Epithelial cell of prostate (primary cell): Measurements from ENCODE around the gene RPA1.

ENCODE experiments used
- DNase-seq: peaks from one replicate; pipeline ENCODE4 v3.0.0-alpha.2; 2011; ENCODE audit warnings: low read depth, low spot score
- H3K27ac ChIP-seq: fragments of 450-650 bp; 2 replicates; pipeline ENCODE4 v1.5.1; 2017; ENCODE audit warnings: mild to moderate bottlenecking

Gene RPA1

DNA sequence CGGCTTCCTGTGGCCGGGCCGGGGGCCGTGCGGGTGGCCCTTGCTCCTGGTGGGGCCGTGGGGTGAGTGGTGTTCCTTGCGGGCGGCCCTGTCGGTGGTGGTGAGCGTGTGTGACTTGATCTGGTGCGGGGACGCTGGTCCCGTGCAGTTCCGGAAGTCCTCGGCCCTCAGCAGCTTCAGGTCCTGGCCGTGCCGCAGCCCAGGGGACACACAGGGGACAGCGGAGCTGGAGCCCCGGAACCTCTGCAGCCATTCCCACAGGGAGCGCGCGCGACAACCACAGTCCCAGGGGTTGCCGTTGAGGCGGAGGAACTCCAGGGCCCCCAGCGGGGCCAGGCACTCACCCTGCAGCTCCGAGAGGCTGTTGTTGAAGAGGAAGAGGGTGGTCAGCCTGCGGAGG is 107.0 kb downstream of the RPA1 start:
- H3K27ac ChIP-seq, result no peak overlapping the region
- DNase-seq, result no peak

DNA sequence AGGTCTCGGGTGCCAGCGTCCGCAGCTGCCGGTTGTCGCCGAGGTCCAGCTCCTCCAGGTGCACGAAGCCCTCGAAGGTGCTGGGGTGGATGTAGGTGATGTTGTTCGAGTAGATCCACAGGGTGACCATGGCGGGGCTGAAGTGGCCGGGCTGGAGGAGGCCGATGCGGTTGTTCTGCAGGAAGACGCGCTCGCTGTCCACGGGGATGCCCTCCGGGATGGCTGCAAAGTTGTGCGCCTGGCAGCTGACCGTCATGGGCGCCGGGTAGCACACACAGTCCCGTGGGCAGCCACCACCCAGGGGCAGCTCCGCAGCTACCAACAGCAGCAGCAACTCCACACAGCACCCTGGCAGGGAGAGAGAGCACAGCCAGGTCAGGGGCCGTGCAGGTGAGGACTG is 107.7 kb downstream of the RPA1 start:
- no peak overlapping the region for H3K27ac ChIP-seq
- no peak for DNase-seq

DNA sequence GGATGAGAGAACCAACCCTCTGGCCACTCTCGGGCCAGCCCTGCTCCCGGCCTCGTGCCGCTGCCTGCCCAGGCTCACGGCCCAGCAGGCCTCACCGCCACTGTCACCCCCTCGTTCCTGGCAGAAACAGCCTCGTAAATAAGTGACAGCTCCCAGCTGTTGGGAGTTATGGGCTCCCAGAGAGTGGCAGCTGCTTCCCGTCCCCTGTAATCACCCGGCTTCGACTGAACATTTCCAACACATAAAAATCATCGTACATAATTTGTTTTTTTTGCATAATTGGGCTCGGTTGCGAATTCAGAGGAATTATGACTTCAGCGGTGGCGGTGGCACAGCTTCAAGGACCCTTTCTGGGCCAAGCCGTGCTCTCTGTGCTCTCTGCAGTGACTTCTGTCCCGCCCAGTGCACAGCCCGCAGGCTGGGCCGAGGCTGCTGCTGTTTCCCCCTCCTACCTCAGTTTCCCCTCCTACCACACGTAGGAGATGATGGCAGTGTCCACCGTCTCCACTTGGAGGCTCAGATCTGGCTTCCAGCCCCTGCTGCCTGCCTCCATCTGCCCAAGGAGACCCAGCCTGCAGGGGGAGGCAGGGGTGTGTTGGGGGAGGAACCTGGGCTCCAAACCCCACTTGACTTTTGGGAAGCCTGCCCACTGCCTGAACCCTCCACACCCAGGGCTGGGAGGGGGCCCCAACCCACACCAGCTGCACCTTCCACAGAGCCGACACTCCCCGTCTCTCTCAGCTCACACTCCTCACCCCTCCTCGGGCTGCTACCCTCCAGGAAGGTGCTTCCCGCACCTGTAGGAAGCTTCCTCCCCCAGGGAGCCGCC is 110.4 kb downstream of the RPA1 start:
- H3K27ac ChIP-seq, result no peak overlapping the region

DNA sequence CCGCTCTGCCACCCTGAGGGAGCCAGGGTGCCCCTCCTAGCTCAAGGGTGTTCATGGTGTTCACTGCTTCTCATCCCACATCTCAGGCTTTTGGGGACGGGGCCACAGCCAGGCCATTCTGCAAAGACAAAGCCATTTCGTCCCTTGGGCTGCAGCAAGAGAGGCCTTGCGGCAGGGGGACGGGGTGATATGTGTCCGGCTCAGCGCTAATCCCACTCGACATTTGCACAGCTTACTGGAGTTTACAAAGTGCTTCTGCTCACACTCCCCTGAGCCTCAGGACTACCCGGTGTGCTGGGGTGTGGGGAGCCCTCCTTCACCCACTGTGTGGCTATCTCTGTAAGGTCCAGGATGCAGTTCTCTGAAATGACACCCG is 111.0 kb downstream of the RPA1 start:
- H3K27ac ChIP-seq, result no peak overlapping the region
- DNase-seq, result no peak

More for the DNA sequence above, 110.4 kb downstream of the RPA1 start:
- DNase-seq, result no peak

DNA sequence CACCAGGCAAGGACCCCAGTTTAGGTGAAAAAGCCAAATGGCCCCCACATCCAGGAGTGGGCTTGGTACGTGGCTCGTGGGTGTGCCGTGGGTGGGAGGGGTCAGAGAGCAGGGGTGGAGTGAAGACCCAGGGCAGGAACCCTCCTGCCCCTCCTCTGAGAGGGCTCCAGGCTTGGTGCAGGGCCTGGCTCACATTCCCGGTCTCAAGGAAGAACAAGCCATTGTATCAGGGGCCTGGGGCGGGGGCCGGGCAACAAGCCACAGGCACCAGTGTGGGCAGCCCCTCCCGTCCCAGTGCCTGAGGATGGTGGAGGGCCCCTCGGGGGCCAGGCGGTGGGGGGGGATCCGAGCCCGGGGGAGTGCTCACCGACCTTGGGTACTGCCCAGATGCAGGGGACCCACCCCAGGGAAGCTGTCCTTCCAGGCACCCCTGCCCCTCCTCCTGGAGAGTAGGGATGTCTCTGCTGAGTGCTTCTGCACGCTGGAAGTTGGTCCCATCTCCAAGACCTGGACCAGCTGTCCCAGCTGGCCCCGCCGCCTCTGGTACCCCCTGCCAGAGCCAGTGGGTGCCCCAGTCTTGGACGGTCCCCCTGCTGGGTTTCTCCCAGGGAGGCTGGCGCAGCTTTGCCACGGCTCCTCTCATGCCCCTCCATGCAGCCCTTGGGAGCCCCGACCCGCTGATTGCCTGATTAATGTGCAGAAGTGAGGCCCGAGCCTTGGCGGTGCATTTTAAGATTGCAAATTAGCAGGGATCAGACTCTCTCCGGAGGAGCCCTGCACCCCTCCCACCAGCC is 111.7 kb downstream of the RPA1 start:
- no peak for DNase-seq
- no peak overlapping the region for H3K27ac ChIP-seq

DNA sequence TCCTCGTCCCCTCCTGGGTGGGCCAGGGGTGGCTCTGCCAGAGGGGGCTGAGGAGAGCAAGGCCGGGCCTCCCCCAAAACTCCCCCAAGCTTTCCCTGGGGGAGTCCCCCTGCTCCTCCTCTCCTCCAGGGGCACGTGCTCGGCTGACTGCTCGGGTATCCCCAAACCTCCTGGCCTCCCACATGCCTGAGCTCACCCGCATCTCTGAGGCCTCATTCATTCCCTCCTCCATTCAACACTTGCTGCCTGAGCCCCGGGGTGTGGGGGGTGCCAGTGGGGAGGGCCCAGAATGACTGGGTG is 112.2 kb downstream of the RPA1 start:
- no peak for DNase-seq
- H3K27ac ChIP-seq, result no peak overlapping the region

DNA sequence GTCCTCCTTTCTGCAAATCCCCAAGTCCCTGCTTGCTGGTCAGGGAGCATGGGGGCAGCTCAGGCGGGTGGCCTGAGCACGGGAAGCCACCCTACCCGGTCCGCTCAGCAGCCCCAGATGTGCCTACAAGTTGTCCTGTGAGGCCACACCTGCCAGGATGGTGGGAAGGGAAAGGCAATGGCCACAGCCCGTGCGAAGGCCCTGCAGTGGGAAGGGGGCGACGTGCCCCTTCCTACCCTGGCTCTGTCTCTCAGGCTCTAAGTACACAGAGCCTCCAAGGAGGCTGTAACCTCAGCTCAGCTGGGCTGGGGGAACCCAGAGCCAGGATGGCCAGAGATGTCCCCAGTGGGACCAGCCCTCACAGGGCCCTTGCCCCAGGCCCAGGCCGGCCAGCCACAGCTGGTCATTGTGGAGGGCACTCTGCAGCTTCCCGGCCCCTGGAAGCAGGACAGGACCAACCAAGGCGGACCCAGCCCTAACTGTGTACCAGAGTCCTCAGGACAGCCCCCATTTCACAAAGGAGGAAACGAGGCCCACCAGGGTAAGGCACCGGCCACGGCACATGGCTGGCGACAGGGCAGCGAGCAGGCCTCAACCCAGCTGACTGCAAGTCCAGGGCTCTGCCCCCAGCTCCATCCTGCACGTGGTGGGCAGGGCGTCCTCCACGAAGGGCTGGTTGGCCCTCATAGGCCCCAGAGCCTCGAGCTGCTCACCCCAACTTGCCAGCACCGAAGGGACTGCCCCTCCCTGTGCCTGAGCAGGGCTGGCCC is 113.0 kb downstream of the RPA1 start:
- H3K27ac ChIP-seq, result no peak overlapping the region
- DNase-seq, result no peak

DNA sequence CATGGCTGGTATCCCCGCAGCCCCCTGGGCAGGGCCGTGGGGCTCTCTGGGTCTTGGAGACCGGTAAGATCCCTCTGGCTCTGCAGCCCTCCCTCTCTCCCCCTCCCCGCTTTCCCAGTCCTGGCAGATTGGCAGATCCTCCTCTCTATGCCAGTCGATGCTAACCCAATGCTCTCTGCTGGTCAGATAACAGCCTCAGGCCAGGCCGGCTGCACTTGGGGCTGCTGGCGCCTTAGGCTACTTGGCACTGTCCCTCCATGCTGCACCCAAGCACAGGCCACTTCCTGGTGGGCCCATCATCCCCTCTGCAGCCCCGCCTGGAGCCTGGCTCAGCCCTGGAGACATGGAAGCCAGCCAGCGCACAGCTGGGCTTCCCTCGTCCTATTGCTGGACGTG is 113.6 kb downstream of the RPA1 start:
- DNase-seq, result no peak
- no peak overlapping the region for H3K27ac ChIP-seq

DNA sequence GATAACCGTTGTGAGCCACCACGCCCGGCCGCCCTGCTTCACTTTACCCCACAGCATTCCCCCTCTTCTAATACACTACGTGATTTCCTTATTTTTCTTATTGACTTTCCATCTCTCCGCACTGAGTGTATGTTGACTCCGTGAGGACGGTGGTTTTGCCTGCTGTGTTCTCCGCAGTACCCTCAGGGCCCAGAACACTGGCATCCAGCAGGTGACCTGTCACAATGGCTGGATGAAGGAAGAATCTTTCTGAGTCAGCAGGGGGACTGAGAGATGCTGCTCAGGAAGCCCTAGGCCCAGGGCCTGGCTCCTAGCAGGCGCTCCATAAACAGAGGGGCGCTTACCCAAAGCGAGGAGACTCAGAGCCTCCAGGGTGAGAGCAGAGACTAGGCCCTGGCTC is 115.8 kb downstream of the RPA1 start:
- no peak overlapping the region for H3K27ac ChIP-seq
- DNase-seq, result no peak

DNA sequence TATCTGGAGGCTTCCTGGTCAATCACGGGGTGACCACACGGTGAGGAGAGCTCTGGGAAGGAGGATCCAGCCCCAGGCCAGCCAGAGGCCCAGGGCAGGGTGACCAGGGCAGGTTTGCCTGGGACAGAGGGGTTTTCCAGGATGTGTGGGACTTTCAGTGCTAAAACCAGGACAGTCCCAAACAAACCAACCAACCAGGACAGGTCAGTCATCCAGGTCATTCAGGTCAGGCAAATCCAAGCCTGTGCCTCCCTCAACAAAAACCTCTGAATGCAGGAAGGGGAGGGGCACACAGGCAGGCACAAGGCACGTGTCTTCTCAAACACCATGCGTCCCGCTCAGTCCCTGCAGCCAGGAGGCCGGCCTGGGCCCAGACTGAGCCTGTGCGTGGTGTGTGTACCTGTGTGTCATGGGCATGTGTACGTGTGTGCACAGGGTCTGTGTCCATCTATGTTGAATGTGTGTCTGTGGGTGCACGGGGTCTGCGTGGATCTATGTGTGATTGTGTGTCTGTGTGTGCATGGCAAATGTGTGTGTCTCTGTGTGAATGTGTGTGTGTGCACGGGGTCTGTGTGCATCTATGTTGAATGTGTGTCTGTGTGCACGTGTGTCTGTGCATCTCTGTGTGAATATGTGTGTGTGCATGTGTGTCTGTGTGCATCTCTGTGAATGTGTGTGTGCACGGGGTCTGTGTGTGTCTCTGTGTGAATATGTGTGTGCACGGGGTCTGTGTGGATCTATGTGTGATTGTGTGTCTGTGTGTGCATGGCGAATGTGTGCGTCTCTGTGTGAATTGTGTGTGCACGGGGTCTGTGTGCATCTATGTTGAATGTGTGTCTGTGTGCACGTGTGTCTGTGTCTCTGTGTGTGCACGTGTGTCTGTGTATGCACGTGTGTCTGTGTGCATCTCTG is 116.5 kb downstream of the RPA1 start:
- no peak for DNase-seq
- no peak overlapping the region for H3K27ac ChIP-seq

DNA sequence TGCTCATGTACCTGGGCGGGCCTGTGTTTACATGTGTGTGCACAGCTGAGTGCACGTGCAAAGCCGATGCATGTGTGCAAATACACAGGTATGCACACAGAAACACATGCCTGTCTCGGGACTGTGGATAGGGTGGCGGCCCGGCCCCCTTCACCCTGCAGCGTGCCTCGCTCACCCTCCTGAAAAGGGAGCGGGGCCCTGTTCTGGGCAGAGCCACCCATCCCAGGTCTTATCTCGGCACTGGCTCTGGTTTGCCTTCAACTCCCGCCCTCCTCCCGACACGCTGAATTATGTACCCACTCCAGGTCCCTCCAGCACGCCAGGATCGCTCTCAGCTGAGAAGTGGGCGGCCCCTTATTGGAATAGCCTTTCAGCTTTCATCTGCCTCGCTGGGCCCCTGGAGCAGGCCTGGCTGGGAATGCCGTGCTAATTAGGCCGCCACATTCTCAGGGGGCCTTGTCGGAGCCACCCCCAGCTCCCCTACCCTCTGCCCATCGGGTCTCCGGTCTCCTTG is 117.5 kb downstream of the RPA1 start:
- H3K27ac ChIP-seq, result no peak overlapping the region
- DNase-seq, result no peak

DNA sequence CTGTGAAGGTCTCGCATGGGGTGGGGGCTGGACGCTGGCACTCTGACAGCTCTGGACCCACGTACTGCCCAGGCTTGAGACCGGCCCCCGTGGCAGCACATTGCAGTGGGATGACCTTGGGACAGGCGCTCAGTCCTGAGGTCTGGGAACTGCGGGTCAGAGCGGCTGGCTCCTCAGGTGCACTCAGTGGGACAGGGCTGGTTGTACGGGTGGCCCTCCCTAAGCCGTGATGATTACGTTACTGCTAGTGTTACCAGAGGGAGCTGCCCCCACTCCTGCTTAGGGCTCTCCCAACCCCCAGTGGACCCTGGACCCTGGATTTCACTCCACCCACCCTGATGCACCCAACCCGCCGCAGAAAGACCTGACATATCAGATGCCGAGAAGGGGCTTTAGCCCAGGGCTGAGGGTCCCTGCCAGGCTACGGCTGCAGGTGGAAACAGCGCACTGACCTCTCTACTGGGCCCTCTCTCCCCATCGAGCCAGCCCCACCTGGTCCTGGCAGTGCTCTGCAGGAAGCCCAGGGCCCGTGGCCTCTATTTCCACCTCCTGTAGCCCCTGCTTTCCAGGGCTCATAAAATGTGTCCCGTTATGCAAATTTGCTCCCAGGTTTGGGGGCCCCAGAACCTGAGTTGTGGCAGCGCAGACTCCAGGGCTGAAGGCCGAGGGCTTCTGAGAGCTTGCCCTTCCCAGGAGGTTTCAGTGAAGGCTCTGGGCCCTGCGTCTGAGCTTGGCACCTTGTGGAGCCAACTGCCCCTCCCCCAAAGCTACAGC is 118.1 kb downstream of the RPA1 start:
- DNase-seq, result no peak
- H3K27ac ChIP-seq, result no peak overlapping the region

DNA sequence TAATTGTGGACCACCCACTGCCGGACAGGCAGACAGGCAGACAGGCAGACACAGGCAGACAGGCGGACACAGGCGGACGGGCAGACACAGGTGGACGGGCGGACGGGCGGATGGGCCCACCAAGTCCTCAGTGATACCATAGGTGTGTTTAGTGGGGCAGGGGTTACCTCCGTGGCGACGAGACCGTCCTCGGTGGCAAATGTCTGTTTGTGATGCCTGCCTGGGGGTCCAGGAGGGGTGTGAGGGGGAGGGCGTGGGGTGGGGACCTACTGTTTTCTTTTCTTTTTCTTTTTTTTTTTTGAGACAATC is 118.7 kb downstream of the RPA1 start:
- DNase-seq, result no peak
- H3K27ac ChIP-seq, result no peak overlapping the region
